NCI-H526 (cell line): Measurements from ENCODE around the gene NLRP3.

Experiments used
- DNase-seq, 2 experiments: peaks; one replicate each; lab custom pipeline; 2025; lab: John Stamatoyannopoulos, UW

The NLRP3 gene

GRCh38 chr1:247437551-247438505, 21.9 kb downstream of the NLRP3 start:
- DNase-seq: no peak

- DNase-seq: no peak
Measured at GRCh38 chr1:247440001-247440620, 24.1 kb downstream of the NLRP3 start.

- DNase-seq: no peak
Measured at GRCh38 chr1:247441606-247442005, 25.6 kb downstream of the NLRP3 start.

DNA sequence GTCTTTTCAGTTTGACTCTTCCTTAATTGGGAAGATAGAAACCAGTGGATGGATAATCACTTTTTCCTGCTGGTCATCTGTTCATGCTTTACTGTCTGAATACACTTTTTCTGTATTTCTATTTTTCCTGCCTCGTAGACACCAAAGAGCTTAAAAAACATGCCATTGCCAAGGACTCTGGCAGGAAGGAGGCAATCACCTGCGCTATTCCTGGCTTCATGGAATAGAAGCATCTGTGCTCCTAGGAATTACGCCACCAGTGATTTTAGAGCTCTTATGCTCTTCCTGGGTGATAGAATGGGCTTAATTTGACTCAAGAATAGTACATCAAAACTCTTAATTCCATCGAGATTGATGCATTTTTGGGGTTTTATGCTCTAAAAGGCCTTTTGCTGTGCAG, 26.2 kb downstream of the NLRP3 start:
- no peak for DNase-seq

GRCh38 chr1:247443641-247444040, 27.7 kb downstream of the NLRP3 start:
- DNase-seq: no peak

- no peak for DNase-seq
Measured at GRCh38 chr1:247444571-247444970, 28.6 kb downstream of the NLRP3 start.

DNA sequence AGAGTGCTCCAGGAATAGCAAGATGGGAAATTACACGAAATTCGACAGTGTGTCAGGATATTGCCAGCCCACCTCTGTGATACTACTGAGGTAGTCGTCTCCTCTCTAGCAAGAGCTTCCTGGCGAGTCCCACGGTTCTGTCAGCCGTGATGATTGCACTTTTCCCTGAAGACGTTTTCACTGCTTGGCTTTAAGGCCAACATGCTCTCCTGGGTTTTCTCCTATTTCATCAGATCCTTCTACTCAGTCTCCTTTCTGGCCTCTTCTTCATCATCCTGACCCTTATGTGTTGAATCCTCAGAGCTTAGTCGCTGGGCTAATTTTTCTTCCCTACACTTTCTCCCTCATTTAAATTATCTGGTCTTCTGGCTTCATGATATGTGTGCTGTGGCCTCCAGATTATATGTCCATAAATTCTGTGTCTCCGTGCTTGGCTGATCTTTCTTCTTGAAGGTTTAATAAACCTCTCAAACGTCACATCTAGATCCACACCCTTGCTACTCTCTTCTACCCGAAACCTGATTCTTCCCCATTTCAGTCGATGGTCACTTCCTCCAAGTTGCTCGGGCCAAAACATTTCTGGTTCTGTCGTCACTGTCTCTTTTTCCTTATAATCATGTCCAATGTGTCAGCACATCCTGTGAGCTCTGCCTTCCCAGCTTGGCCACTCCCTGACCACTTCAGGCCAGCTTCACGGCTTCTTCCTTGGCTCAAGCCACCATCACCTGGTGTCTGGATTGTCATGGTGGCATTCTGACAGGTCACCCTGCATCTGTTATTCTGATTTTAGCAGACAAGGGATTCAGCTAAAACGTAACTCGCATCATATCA, 29.8 kb downstream of the NLRP3 start:
- no peak for DNase-seq

GRCh38 chr1:247447162-247447909, 31.4 kb downstream of the NLRP3 start:
- no peak for DNase-seq

DNA sequence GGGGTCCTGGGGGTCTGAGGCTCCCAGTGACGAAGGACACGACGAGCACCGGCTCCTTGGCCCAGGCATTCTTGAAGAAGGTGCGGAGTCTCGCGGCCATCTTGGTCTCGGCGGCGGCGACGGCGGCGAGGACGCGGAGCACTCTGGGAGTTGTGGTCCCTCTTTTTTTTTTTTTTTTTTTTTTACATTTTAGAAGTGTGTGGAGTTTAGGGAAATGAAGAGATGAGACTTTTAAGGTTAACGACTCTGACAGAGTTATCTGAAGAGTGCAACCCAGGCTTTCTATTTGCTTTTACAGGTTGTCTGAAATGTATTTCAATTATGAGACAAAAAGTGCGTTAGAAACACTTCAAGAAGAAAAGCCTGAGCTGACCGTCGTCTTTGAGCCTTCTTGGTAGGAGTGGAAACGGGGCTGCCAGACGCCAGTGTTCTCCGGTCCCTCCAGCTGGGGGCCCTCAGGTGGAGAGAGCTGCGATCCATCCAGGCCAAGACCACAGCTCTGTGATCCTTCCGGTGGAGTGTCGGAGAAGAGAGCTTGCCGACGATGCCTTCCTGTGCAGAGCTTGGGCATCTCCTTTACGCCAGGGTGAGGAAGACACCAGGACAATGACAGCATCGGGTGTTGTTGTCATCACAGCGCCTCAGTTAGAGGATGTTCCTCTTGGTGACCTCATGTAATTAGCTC, 32.3 kb downstream of the NLRP3 start:
- peak in 1 of 2 experiments; percentile 23 for DNase-seq

- no peak for DNase-seq
Measured at GRCh38 chr1:247451388-247452010, 35.5 kb downstream of the NLRP3 start.

GRCh38 chr1:247452447-247453039, 36.6 kb downstream of the NLRP3 start:
- DNase-seq: no peak

GRCh38 chr1:247453245-247453644, 37.3 kb downstream of the NLRP3 start:
- DNase-seq: no peak

- no peak for DNase-seq
Measured at GRCh38 chr1:247453997-247454396, 38.0 kb downstream of the NLRP3 start.

DNA sequence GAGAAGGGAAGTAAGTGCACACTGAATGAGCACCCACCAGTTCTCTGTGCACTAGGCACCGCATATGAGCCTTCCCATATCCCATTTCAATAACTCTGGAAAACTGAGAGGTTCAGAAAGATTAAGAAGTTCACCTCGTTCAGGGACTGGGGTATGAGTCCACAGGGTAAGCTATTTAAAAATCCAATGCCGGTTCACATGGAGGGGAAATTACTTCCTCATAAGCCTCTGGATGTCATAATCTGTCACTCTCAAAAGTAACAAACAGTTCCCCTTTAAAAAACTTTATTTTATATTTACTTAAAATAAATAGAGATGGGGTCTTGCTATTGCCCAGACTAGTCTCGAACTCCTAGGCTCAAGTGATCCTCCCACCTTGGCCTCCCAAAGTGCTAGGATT, 40.0 kb downstream of the NLRP3 start:
- no peak for DNase-seq

GRCh38 chr1:247456914-247457639, 41.1 kb downstream of the NLRP3 start:
- no peak for DNase-seq

DNA sequence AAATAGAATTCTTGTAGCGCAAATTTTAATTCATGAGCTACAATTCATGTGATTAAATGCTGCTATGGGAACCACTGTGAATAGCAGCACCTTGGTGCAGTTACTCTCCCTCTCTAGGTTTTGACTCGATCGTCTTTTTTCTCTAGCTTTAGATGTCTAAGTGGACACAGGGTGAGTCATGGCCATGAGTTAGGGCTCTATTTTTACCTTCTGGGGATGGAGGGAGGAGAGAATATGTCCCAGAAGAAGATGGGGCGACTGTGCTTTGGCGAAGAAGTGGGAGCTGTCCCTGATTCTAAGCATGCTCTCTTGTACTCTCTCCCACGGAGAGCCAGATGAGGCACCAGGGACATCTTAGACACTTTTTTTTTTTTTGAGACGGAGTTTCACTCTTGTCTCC, 43.5 kb downstream of the NLRP3 start:
- DNase-seq: no peak

GRCh38 chr1:247465796-247466195, 49.8 kb downstream of the NLRP3 start:
- no peak for DNase-seq

- DNase-seq: no peak
Measured at GRCh38 chr1:247467129-247467528, 51.2 kb downstream of the NLRP3 start.

GRCh38 chr1:247468481-247469140, 52.6 kb downstream of the NLRP3 start:
- DNase-seq: no peak
